Skeletal muscle cell (primary cell): ENCODE measurements around the gene ACAA1.
"Not testable (repeated sequence)": the region's sequence is repeated elsewhere in the genome, so short reads cannot be mapped to it uniquely, and the experiment has no call there.

Experiments
- DNase-seq: peaks from one replicate; pipeline ENCODE4 v3.0.0-alpha.2; 2010; ENCODE audit warnings: low read depth
- H3K4me3 ChIP-seq: 2 replicates; pipeline ENCODE4 v1.5.1; 2011; ENCODE audit warnings: low read depth, mild to moderate bottlenecking, control low read depth, low read length, moderate library complexity

The ACAA1 gene

DNA sequence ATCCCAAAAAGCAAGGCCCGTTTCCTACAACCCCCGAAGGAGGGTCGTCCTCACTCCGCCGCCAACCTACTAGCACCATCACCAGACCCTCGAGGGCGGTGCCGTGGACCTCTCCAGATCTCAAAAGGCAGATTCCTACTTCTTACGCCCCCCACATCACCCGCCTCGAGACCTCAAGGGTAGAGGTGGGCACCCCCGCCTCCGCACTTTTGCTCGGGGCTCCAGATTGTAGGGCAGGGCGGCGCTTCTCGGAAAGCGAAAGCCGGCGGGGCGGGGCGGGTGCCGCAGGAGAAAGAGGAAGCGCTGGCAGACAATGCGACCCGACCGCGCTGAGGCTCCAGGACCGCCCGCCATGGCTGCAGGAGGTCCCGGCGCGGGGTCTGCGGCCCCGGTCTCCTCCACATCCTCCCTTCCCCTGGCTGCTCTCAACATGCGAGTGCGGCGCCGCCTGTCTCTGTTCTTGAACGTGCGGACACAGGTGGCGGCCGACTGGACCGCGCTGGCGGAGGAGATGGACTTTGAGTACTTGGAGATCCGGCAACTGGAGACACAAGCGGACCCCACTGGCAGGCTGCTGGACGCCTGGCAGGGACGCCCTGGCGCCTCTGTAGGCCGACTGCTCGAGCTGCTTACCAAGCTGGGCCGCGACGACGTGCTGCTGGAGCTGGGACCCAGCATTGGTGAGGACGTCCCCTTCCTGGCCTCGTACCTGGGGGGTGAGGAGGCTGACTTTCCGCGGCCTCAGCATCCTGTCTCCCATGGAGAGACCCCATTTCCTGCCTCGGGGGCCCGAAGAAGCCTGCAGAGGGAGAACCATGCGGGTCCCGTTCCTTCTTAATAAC lies 1.6 kb upstream of the ACAA1 start, which contains the start of gene MYD88:
Gene MYD88 (plus strand): TSS at position 313 of the 842 bp plus-strand sequence. CDS start 40 bp downstream, at position 353.
- peak within 1 kb of the TSS; percentile 76 for H3K4me3 ChIP-seq
- DNase-seq = no peak

DNA sequence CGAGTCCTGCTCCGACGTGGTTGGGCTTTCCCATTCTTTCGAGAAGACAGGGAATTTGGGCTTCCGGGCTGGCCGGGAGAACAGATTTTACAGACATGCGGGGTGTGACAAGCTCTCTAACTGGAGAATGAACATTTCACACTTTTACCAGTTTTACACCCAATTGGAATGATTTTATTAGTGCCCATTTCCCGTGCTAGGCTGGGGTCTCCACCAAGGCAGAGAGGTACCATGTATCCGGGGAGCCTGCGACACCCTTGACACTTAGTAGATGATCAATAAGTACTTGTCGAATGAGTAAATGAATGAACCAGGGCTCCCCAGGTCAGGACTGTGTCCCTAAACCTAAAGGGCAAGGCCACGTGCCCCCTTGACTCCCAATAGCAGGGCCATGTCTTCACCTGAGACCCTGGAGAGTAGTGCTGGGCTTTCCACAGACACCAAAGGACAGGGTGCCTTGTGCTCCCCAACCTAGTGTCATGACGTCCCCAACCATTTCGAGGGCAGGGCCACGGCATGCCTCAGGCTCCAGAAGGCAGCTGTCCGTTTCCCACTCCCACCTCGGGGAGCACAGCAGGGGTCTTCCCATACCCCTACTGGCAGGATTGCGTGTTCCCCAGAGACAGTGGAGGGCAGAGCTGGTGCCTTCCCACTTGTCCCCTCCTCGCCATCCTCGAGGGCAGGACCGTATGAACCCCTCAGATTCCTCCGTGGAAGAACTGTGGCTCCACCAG lies 855 bp upstream of the ACAA1 start:
- peak overlapping the region; percentile 76 for H3K4me3 ChIP-seq
- no peak for DNase-seq

DNA sequence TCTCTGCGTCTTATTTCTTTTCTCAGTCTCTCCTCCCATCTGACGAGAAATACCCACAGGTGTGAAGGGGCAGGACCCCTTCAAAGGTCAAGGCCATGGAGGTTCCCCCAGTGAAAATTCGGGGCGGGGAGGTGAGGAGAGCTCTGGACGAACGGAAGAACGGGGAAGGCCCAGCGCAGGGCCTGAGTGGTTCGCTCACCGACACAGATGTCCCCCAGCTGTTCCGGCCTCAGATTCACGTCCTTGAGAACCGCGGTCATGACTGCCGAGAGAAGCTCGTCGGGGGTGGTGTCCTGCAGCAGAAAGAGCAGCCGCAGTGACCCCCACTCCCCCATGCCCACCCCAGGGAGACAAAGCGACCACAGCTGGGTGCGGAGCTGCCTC lies 542 bp downstream of the ACAA1 start:
- no peak for DNase-seq
- H3K4me3 ChIP-seq = peak overlapping the region; percentile 61

DNA sequence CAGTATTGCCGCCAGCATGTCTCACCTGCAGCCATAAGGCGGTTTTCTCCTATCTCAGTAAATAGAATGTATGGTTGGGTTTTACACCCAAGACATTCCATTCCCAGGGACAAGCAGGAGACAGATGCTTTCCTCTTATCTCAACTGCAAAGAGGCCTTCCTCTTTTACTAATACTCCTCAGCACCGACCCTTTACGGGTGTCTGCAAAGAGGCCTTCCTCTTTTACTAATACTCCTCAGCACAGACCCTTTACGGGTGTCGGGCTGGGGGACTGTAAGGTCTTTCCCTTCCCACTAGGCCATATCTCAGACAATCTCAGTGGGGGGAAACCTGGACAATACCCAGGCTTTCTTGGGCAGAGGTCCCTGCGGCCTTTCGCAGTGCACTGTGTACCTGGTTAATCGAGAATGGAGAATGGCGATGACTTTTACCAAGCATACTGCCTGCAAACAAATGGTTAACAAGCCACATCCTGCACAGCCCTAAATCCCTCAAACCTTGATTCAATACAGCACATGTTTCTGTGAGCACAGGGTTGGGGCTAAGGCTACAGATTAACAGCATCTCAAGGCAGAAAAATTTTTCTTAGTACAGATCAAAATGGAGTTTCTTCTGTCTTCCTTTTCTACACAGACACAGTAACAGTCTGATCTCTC lies 1.2 kb downstream of the ACAA1 start:
- not testable (repeated sequence) for DNase-seq
- H3K4me3 ChIP-seq = peak overlapping the region; percentile 61

DNA sequence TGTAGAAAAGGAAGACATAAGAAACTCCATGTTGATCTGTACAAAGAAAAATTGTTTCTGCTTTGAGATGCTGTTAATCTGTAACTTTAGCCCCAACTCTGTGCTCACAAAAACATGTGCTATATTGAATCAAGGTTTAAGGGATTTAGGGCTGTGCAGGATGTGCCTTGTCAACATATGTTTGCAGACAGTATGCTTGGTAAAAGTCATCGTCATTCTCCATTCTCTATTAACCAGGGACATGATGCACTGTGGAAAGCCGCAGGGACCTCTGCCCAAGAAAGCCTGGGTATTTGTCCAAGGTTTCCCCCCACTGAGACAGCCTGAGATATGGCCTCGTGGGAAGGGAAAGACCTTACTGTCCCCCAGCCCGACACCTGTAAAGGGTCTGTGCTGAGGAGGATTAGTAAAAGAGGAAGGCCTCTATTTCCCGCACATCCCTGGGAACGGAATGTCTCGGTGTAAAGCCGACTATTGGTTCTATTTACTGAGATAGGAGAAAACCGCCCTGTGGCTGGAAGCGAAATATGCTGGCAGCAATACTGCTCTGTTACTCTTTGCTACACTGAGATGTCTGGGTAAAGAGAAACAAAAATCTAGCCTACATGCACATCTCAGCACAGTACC lies 2.3 kb downstream of the ACAA1 start:
- not testable (repeated sequence) for DNase-seq, H3K4me3 ChIP-seq

DNA sequence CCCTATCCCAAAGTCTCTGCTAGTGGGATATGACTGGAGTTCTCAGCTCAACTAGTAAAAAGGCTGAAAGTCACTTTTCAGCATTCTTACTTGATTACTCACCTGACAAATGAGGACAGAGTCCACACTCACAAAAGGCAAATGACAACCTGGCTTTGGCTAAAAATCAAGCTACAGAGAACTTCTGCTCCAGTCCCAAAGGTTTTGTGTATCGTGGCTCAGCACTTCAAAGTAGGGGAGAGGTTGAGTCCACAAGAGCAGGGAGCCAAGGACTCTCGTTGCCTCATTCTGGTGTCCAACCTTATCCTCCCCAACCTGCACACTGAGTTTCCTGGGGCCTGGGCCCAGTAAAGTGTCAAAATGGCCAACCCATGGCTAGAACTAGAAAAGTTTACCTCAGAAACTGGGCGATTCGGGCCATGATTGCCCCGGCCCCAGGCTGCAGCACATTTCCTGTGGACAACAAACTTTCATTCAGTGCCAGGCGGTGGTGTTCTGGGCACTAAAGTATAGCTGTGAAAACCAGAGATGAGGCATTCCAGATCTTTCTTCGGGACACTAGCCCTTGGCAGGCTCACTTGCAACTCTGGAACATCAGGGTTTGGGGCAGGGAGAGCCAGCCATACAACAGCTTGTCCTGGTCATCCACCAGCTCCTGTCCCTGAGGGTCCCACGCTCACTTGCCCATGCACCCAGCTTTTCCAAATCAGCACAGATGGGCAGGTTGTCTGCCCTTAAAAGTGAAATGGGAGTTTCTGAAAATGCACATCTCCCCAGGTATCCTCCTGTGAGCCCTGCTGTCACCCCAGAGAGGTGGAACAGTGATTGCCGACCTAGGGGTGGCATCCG lies 3.1 kb downstream of the ACAA1 start:
- no peak overlapping the region for H3K4me3 ChIP-seq

DNA sequence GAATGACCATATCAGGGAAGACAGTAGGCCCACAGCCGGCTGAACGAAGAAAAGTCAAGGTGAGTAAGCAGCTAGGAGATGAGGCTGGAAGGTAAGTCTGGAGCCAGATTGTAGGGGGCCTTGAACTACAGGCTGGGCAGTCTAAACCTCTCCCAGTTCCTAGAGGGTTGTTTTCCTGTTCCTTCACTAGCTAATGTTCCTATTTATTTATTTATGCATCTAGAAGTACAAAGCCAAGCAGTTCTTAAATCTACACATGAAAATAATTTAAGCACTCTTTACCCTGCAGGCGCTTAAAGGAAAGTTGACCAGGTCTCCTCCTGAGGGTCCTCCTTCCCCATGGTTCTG lies 3.7 kb downstream of the ACAA1 start:
- no peak for DNase-seq
- H3K4me3 ChIP-seq = no peak overlapping the region

More for the DNA sequence above, 3.1 kb downstream of the ACAA1 start:
- DNase-seq = no peak

DNA sequence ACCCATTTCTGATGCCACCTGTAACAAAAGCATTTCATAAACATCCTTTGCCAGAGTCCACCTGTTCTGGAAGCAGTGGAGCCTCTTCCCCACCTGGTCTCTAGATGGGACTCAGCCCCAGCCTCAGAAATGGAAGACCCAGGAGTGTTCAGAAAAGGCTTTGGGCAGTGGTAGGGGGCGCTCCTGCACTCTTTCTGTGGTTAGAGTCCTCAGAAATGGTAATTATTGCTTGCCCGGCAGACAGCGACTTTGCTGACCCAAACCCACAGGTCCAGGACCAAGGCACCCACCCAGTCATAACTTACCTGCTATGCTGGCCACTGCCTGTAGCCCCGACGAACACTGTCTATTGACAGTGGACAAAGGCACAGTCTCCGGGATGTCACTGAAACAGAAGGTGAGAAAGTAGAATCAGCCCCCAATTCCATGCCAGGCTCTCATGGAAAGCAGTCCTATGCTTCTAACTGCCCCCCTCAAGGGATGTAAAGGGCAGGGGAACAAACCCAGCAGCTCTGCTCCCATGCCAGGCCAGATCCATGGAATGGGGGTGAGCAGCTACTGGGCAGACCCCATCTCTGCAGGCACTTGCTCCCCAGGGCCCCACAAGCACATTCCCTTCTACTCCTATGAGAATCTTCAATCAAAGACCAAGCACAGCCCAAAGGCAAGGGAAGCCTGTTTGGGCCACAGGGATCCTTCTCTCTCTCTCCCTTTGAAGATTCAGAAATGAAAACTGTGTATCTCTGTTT lies 5.1 kb downstream of the ACAA1 start:
- no peak overlapping the region for H3K4me3 ChIP-seq
- no peak for DNase-seq

DNA sequence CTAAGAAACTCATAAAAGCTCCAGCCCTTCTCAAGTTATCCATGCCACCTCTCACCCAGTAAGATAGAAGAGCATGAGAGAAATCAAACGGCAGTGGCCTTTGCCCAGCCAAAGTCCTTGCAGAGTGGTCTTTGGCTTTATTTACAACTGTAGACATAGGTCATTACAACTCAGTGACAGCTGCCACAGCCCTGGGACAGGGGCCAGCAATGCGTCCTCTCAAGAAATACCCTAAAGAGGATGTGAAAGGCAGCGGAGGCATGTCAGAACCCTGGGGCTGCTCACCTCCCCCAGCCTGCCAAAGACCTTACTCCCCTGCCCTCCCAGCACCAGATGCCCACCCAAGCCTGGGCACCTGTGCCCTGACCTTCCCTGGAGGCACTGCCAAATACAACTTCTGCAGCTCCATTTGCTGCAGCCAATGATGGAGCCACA lies 6.3 kb downstream of the ACAA1 start:
- DNase-seq = no peak
- no peak overlapping the region for H3K4me3 ChIP-seq

DNA sequence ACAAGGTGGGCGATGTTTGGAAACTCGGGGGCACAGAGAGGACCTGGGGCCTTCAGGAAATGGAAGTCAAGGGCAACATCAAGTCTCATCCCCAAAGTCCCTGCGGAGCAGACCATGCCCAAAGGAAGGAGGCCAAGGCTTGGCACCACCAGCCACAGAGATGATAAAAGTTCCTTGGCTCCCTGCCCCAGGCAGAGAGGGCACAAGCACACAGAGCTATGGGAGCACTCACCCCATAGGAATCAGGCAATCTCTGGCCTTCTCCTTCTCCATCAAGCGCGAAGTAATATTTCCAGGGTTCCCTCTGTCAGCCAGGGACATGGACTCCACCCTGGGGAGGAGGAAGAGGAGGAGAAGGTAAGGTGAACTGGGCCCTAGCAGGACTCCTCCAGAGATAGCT lies 7.9 kb downstream of the ACAA1 start:
- DNase-seq = no peak
- H3K4me3 ChIP-seq = no peak overlapping the region

DNA sequence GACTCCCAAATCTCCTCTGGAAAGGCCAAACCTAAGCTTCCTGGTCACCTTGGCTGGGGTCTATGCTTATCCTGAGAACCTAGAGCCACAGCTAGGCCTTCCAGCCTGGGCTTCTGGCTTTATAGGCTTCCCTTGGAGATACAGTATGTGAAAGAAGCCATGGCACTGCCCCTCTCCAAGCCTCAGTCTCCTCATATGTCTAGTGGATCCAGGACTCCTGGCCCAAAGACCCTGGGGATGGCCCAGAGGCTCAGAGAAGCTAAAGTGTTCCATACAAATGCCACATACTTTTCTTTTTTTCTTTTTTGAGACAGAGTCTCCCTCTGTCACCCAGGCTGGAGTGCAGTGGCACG lies 8.6 kb downstream of the ACAA1 start:
- DNase-seq = no peak
- H3K4me3 ChIP-seq = no peak overlapping the region

DNA sequence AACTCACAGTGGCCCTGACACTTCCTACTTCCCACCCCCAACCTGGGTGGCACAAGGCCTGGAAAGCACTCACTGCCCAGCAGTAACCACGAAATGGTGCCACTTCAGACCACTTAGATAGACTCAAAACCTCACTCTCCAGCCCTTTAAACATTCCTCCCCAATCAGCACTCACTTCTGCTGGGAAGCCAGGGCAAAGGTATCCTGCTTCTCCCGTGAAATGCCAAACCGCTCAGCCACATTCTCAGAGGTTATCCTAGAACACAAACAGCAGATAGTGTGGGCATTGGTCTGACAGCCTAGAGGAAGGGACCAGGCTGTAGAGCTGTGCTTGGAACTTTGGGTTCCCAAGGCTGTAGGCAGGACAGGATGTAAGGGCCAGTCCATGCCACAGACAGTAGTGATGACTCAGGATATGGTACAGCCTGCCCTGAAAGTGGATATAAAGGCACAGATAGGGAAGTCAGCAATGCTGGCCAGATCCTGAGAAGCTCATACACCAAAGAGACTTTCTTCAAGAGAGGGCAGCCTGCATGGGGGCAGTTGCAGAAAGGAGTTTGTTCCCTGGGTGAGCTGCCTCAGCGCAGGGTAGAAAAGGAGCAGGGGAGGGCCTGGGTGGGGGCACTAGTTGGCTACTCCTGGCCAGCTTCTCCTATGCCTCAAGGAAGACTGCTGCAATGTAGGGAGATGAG lies 9.2 kb downstream of the ACAA1 start:
- no peak for DNase-seq
- no peak overlapping the region for H3K4me3 ChIP-seq

DNA sequence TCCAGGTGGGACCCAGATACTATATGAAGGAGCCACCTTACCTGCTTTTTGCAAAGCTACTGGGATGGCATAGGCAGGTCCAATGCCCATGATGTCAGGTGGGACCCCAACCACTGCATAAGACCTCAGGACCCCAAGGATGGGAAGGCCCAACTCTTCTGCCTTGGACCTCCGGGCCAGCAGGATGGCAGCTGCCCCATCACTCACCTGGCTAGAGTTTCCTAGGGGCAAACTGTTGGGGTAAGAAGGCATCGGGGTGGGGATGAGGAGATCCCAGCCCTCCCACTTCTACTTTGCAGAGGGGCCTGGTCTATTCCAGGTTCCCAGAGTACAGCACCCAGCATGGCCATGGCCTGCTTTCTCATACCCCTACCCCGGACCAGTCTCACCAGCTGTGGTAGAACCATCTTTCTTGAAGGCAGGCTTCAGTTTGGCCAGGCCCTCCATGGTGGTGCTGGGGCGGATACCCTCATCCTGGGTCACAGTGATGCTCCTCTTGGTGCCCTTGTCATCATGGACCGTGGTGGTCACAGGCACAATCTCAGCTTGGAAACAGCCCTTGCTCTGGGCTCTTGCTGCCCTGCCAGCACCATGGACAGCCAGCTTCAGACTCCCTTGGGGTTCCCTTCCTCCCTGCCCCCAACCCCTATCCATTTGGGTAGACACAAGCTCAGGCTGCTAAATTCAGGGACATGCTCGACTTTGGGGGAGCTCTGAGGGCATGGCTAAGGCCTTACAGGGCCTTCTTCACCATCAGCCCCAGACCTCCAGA lies 10.6 kb downstream of the ACAA1 start:
- no peak for DNase-seq
- no peak overlapping the region for H3K4me3 ChIP-seq

DNA sequence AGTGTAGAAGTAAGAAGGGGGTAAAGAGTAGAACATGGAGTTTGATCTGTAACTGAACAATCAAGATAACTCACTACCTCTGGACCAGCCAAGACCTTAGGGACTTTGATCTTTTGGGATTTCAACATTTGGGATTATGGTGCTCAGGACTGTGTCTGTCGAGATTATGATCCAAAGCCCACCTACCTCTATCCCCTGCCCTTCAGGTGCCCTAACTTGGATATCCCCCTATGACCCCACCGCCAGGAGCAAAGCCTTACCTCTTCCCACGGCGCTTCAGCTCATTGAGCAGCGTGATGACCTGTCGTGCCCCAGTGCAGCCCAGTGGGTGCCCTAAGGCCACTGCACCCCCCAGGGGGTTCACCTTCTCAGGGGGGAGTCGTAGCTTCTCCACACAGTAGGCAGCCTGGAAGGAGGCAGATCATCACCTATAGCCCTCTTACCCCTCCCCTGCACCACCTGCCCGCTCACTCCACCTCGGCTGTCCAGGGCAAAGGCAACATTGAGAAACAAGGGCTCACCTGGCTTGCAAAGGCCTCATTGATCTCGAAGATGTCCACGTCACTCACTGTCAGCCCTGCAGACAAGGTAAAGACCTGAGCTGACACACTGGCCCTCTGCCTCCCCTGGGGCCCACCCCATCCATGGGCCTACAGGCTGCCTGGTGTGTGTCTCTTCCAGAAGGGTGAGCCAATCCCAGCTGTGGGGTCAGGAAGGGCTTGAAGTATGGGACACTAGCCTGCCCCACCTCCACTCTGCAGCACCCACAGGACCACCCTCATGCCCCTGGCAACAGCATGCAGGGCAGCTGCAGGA lies 11.4 kb downstream of the ACAA1 start:
- DNase-seq = no peak
- no peak overlapping the region for H3K4me3 ChIP-seq

DNA sequence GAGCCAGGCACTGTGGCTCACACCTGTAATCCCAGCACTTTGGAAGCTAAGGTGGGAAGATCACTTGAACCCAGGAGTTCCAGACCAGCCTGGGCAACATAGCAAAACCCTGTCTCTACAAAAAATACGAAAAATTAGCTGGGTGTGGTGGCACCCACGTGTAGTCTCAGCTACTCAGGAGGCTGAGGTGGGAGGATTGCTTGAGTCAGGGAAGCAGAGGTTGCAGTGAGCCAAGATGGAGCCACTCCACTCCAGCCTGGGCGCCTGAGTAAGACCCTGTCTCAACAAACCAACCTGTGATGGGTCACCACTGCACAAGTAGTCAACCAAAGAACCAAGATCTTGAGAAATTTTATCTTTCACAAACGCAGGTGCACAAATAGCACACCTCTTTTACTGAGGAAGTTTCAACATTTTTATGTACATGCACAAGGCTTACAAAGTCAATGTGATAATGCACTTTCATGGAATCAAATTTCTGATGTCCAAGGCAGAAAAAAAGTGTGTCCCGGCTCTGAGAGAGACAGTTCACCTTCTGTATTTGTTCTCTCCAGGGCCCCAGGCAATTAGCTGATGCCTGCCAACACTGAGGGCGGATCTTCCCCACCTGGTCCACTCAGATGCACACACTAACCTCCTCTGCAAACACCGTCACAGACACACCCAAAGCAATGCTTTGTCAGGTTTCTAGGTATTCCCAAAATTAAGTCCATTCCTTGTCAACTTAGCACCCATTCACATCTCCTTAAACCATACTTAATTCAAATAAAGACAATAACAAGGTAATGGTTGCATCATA lies 12.4 kb downstream of the ACAA1 start:
- no peak overlapping the region for H3K4me3 ChIP-seq

More for the DNA sequence above, 12.4 kb downstream of the ACAA1 start:
- no peak for DNase-seq
